Measurements from ENCODE around the gene LMBR1.

- TF ChIP-seq POLR2A (IDR thresholded peaks at IDR 0.05) (no peak), EP300 (IDR thresholded peaks at IDR 0.05) (no peak)
- TF ChIP-seq, protein P1, sequence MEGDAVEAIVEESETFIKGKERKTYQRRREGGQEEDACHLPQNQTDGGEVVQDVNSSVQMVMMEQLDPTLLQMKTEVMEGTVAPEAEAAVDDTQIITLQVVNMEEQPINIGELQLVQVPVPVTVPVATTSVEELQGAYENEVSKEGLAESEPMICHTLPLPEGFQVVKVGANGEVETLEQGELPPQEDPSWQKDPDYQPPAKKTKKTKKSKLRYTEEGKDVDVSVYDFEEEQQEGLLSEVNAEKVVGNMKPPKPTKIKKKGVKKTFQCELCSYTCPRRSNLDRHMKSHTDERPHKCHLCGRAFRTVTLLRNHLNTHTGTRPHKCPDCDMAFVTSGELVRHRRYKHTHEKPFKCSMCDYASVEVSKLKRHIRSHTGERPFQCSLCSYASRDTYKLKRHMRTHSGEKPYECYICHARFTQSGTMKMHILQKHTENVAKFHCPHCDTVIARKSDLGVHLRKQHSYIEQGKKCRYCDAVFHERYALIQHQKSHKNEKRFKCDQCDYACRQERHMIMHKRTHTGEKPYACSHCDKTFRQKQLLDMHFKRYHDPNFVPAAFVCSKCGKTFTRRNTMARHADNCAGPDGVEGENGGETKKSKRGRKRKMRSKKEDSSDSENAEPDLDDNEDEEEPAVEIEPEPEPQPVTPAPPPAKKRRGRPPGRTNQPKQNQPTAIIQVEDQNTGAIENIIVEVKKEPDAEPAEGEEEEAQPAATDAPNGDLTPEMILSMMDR (IDR thresholded peaks at IDR 0.05): no peak
Observed at GRCh38 chr7:156811706-156812105, 81.3 kb downstream of the LMBR1 start.
